Airway epithelial cell (primary cell): ENCODE data around the gene ESR1. TPM values are rescaled to one million over a fixed set of nuclear protein-coding genes. Genes with fewer than 3 reads are reported as not detected.

Experiments
- total RNA-seq: library from RNA; depleted of rRNA; stranded (reverse); fragments of >200 nt; gene quantifications from 2 replicates; pipeline ENCODE4 v1.2.3, GENCODE V29; 2015

ESR1 gene
- total RNA-seq = 0.07 TPM in 1 of 2 replicates, not detected in the other

DNA sequence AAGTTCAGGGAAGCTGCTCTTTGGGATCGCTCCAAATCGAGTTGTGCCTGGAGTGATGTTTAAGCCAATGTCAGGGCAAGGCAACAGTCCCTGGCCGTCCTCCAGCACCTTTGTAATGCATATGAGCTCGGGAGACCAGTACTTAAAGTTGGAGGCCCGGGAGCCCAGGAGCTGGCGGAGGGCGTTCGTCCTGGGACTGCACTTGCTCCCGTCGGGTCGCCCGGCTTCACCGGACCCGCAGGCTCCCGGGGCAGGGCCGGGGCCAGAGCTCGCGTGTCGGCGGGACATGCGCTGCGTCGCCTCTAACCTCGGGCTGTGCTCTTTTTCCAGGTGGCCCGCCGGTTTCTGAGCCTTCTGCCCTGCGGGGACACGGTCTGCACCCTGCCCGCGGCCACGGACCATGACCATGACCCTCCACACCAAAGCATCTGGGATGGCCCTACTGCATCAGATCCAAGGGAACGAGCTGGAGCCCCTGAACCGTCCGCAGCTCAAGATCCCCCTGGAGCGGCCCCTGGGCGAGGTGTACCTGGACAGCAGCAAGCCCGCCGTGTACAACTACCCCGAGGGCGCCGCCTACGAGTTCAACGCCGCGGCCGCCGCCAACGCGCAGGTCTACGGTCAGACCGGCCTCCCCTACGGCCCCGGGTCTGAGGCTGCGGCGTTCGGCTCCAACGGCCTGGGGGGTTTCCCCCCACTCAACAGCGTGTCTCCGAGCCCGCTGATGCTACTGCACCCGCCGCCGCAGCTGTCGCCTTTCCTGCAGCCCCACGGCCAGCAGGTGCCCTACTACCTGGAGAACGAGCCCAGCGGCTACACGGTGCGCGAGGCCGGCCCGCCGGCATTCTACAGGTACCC, at the start of gene ESR1:
Gene ESR1 (plus strand): TSS at position 170 of the 858 bp plus-strand sequence. CDS start 231 bp downstream, at position 401.

